Loucy (cell line): Measurements from ENCODE around the gene NKIRAS1.
A peak's percentile ranks its signal among the peaks of the same experiment; 100 is the strongest.

Source experiments
- H2AFZ ChIP-seq: fragments of 200-600 bp; sonication (generic); 2 replicates; pipeline ENCODE4 v1.6.0; 2016; ENCODE audit warnings: antibody characterized with exemption, mild to moderate bottlenecking, low read length, moderate library complexity
- H3F3A ChIP-seq: fragments of 200-600 bp; 2 replicates; pipeline ENCODE4 v1.6.0; 2016; ENCODE audit warnings: antibody characterized with exemption, low read depth, mild to moderate bottlenecking
- H3K27me3 ChIP-seq: fragments of 200-600 bp; sonication (generic); 2 replicates; pipeline ENCODE4 v1.6.1; 2014; ENCODE audit warnings: low read length, mild to moderate bottlenecking; ENCODE audit not compliant: insufficient read depth, poor library complexity, severe bottlenecking
- H3K36me3 ChIP-seq: fragments of 200-600 bp; sonication (generic); 2 replicates; pipeline ENCODE4 v1.6.1; 2016; ENCODE audit warnings: low read length; ENCODE audit not compliant: insufficient read depth
- H3K4me1 ChIP-seq: fragments of 200-600 bp; sonication (generic); 2 replicates; pipeline ENCODE4 v1.5.1; 2014; ENCODE audit warnings: low read length, mild to moderate bottlenecking; ENCODE audit not compliant: insufficient read depth, poor library complexity, severe bottlenecking
- H3K4me2 ChIP-seq: fragments of 200-600 bp; sonication (generic); 2 replicates; pipeline ENCODE4 v1.6.0; 2014; ENCODE audit warnings: antibody characterized with exemption, low read length, low read depth, mild to moderate bottlenecking; ENCODE audit not compliant: poor library complexity, severe bottlenecking
- H3K4me3 ChIP-seq: fragments of 200-600 bp; sonication (generic); 2 replicates; pipeline ENCODE4 v1.5.1; 2014; ENCODE audit warnings: low read length, mild to moderate bottlenecking, mixed read lengths; ENCODE audit not compliant: poor library complexity, severe bottlenecking
- H3K79me2 ChIP-seq: fragments of 200-600 bp; sonication (generic); 2 replicates; pipeline ENCODE4 v1.6.1; 2014; ENCODE audit warnings: low read length; ENCODE audit not compliant: insufficient read depth
- H3K9ac ChIP-seq: fragments of 200-600 bp; sonication (generic); 2 replicates; pipeline ENCODE4 v1.6.0; 2014; ENCODE audit warnings: mild to moderate bottlenecking, low read depth, low read length, moderate library complexity; ENCODE audit not compliant: poor library complexity, severe bottlenecking
- H3K9me2 ChIP-seq: fragments of 200-600 bp; sonication (generic); replicated peaks from 2 replicates; pipeline ENCODE4 v1.6.1; 2016; ENCODE audit warnings: low read depth, low read length, mixed read lengths
- H3K9me3 ChIP-seq: fragments of 200-600 bp; sonication (generic); 2 replicates; pipeline ENCODE4 v1.6.1; 2014; ENCODE audit warnings: mild to moderate bottlenecking, antibody characterized with exemption, low read length, low read depth; ENCODE audit not compliant: insufficient read depth
- H4K20me1 ChIP-seq: fragments of 200-600 bp; sonication (generic); 2 replicates; pipeline ENCODE4 v1.6.0; 2014; ENCODE audit warnings: antibody characterized with exemption, low read length, mild to moderate bottlenecking; ENCODE audit not compliant: insufficient read depth, poor library complexity, severe bottlenecking
- EZH2phosphoT487 ChIP-seq: fragments of 200-600 bp; IDR thresholded peaks from 2 replicates; pipeline ENCODE4 v1.6.1; 2018; ENCODE audit warnings: antibody characterized with exemption, mild to moderate bottlenecking, moderate library complexity, borderline replicate concordance
- TF ChIP-seq, protein P1 (sequence below): fragments of 200-600 bp; sonication (generic); conservative IDR thresholded peaks from 2 replicates; pipeline ENCODE4 v1.5.1; 2014; ENCODE audit warnings: mild to moderate bottlenecking, antibody characterized with exemption, low read length

The NKIRAS1 gene

DNA sequence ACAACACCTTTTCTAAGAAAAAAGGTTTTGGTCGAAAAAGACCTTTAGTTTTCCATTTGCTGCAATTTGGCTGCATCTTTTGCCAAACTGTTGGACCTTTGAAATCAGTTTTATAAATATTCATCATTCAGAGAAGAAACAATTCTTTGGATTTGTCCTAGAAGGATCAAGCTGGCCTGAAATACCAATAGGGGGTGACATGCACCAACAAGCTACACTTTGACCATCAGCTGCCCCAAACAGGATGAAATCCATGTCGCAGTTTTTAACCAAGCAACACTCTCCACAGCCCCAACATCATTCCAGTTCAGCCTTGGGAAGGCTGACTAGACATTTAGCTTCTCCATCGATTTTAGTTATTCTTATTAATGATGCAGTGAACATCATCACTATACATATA lies 9.9 kb upstream of the NKIRAS1 start:
- Histone ChIP-seq H2AFZ (no peak overlapping the region), H3K36me3 (peaks cover 8% of the 10 kb centered on the region; the same call in 1 of the 2 replicates), H3K27me3 (no peaks in the 10 kb centered on the region), H3K79me2 (no peaks in the 10 kb centered on the region), H3K4me3 (no peak overlapping the region), H4K20me1 (no peaks in the 10 kb centered on the region), H3K9me2 (no peaks in the 10 kb centered on the region), H3K9ac (no peak overlapping the region), H3F3A (no peaks in the 10 kb centered on the region), H3K4me1 (peaks cover 5% of the 10 kb centered on the region), H3K4me2 (no peak overlapping the region), H3K9me3 (no peaks in the 10 kb centered on the region)
- TF ChIP-seq EZH2phosphoT487 = no peak
- TF ChIP-seq, protein P1, sequence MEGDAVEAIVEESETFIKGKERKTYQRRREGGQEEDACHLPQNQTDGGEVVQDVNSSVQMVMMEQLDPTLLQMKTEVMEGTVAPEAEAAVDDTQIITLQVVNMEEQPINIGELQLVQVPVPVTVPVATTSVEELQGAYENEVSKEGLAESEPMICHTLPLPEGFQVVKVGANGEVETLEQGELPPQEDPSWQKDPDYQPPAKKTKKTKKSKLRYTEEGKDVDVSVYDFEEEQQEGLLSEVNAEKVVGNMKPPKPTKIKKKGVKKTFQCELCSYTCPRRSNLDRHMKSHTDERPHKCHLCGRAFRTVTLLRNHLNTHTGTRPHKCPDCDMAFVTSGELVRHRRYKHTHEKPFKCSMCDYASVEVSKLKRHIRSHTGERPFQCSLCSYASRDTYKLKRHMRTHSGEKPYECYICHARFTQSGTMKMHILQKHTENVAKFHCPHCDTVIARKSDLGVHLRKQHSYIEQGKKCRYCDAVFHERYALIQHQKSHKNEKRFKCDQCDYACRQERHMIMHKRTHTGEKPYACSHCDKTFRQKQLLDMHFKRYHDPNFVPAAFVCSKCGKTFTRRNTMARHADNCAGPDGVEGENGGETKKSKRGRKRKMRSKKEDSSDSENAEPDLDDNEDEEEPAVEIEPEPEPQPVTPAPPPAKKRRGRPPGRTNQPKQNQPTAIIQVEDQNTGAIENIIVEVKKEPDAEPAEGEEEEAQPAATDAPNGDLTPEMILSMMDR = peak; percentile 24; the same call in 1 of the 2 replicates

DNA sequence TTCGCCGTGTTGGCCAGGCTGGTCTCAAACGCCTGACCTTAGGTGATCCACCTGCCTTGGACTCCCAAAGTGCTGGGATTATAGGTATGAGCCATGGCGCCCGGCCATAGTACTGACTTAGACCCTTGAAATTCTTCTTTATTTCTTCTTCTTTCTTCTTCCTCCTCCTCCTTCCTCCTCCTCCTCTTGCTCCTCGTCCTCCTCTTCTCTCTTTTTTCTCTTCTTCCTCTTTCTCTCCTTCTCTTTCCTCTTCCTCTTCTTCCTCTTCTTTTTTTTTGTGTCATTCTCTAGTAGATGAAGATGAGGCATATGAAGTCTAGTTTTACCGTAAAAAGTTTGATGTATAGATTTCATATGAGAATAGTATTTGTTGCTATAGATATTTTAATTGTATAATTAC lies 9.5 kb upstream of the NKIRAS1 start:
- Histone ChIP-seq H2AFZ (no peak overlapping the region), H3K79me2 (0 out of 2 replicates have a peak, but pooled peaks cover 1% of the 10 kb centered on the region), H4K20me1 (peaks cover 3% of the 10 kb centered on the region), H3K4me2 (no peak overlapping the region), H3K27me3 (no peaks in the 10 kb centered on the region), H3K9me2 (no peaks in the 10 kb centered on the region), H3K4me3 (no peak overlapping the region), H3K9me3 (no peaks in the 10 kb centered on the region), H3K4me1 (no peaks in the 10 kb centered on the region), H3F3A (peaks cover 2% of the 10 kb centered on the region; the same call in 1 of the 2 replicates), H3K36me3 (peaks cover 10% of the 10 kb centered on the region; the same call in 1 of the 2 replicates), H3K9ac (no peak overlapping the region)
- no peak for TF ChIP-seq EZH2phosphoT487
- TF ChIP-seq, protein P1 = no peak

DNA sequence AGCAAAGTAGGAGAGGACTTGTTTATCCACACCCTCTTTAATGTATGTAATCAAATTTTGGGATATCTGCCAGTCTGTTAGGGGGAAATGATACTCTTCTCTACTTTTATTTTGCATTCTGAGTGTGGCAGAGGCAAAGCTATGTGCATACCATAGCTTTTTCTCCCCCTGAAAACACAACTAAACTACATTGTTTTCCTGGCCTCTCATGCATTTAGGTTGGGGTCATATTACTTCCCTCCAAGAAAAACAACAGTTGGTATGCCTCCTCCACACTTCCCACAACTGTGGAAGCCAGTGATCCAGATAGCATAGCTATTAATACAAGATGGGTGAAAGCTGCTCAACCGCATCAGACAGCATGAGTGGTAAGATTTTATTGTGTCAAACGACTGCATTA lies 7.0 kb upstream of the NKIRAS1 start:
- no peak overlapping the region for H3K4me2 ChIP-seq
- no peaks in the 10 kb centered on the region for H3K9me2 ChIP-seq
- peaks cover 11% of the 10 kb centered on the region; the same call in 1 of the 2 replicates for H3F3A ChIP-seq
- H4K20me1 ChIP-seq = peaks cover 28% of the 10 kb centered on the region
- H3K9ac ChIP-seq = no peak overlapping the region
- H2AFZ ChIP-seq = no peak overlapping the region
- no peaks in the 10 kb centered on the region for H3K27me3 ChIP-seq
- peaks cover 26% of the 10 kb centered on the region for H3K79me2 ChIP-seq
- TF ChIP-seq EZH2phosphoT487 = no peak
- H3K4me1 ChIP-seq = peaks cover 15% of the 10 kb centered on the region
- H3K36me3 ChIP-seq = peaks cover 33% of the 10 kb centered on the region; the same call in 1 of the 2 replicates
- H3K9me3 ChIP-seq = no peaks in the 10 kb centered on the region
- H3K4me3 ChIP-seq = no peak overlapping the region

DNA sequence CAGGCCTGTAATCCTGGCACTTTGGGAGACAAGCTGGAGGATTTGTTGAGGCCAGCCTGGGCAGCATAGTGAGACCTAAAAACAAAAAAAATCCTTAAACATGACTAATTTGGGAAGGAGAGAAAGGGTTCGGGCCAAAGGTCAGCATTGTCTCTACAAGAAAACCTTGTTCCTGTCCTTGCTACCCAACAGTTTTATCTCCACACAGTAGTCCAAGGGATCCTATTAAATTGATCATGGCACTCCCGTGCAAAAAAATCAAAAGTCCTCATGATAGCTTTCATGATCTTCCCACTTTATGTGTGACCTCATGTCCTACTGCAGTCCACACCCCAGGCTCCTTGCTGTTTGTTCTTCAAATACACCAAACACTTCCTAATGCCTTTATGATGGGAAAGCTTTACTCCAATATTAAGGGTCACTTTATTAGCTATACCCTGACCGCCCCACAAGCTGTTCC lies 4.3 kb upstream of the NKIRAS1 start:
- no peak overlapping the region for H2AFZ ChIP-seq
- no peak overlapping the region for H3K4me3 ChIP-seq
- no peaks in the 10 kb centered on the region for H3K9me3 ChIP-seq
- H3K9me2 ChIP-seq = no peaks in the 10 kb centered on the region
- peaks cover 19% of the 10 kb centered on the region for H3K4me1 ChIP-seq
- TF ChIP-seq, protein P1 = no peak
- no peak for TF ChIP-seq EZH2phosphoT487
- H3K36me3 ChIP-seq = peaks cover 43% of the 10 kb centered on the region
- peaks cover 45% of the 10 kb centered on the region for H3K79me2 ChIP-seq
- H3K9ac ChIP-seq = no peak overlapping the region
- H3F3A ChIP-seq = peaks cover 11% of the 10 kb centered on the region; the same call in 1 of the 2 replicates
- H3K27me3 ChIP-seq = peaks cover 16% of the 10 kb centered on the region
- peak overlapping the region; percentile 93 for H3K4me2 ChIP-seq
- H4K20me1 ChIP-seq = peaks cover 45% of the 10 kb centered on the region
